ENCODE measurements around the gene ACOT11.

ACOT11 gene

GRCh38 chr1:54540582-54541295, 7.3 kb upstream of the ACOT11 start:
- no peak for TF ChIP-seq TOX (CRISPR knock-in tag; IDR thresholded peaks at IDR 0.05; ENCODE audit: borderline replicate concordance)
- no peak for TF ChIP-seq CSRNP3 (CRISPR knock-in tag; IDR thresholded peaks at IDR 0.05)
- TF ChIP-seq ZNF70 (CRISPR knock-in tag; IDR thresholded peaks at IDR 0.05): no peak
- no peak for TF ChIP-seq OSR1 (CRISPR knock-in tag; IDR thresholded peaks at IDR 0.05)
- no peak for TF ChIP-seq TSHZ2 (CRISPR knock-in tag; IDR thresholded peaks at IDR 0.05)
- TF ChIP-seq ZNF8 (CRISPR knock-in tag; IDR thresholded peaks at IDR 0.05): no peak
- no peak for TF ChIP-seq CSDC2 (CRISPR knock-in tag; IDR thresholded peaks at IDR 0.05)
- TF ChIP-seq POU6F1 (CRISPR knock-in tag; IDR thresholded peaks at IDR 0.05; ENCODE audit: borderline replicate concordance, low read depth): no peak
- no peak for TF ChIP-seq ZFP30 (CRISPR knock-in tag; IDR thresholded peaks at IDR 0.05)
- no peak for TF ChIP-seq ESRRG (CRISPR knock-in tag; IDR thresholded peaks at IDR 0.05)
- ATAC-seq: no peak

- ATAC-seq: peak; percentile 87
- TF ChIP-seq PATZ1 (CRISPR knock-in tag; IDR thresholded peaks at IDR 0.05; ENCODE audit: borderline replicate concordance) (peak; percentile 30; the same call in 1 of the 2 replicates), TCF4 (CRISPR knock-in tag; IDR thresholded peaks at IDR 0.05; ENCODE audit: borderline replicate concordance) (no peak), TSHZ2 (CRISPR knock-in tag; IDR thresholded peaks at IDR 0.05) (peak; percentile 75), ISL1 (CRISPR knock-in tag; IDR thresholded peaks at IDR 0.05) (no peak)
Measured at GRCh38 chr1:54542120-54542961, 5.7 kb upstream of the ACOT11 start.

- no peak for ATAC-seq
- TF ChIP-seq TCF4 (CRISPR knock-in tag; IDR thresholded peaks at IDR 0.05; ENCODE audit: borderline replicate concordance): no peak
- TF ChIP-seq ZFP3 (CRISPR knock-in tag; IDR thresholded peaks at IDR 0.05): no peak
- no peak for TF ChIP-seq RARB (CRISPR knock-in tag; IDR thresholded peaks at IDR 0.05)
- no peak for TF ChIP-seq CSRNP3 (CRISPR knock-in tag; IDR thresholded peaks at IDR 0.05)
- no peak for TF ChIP-seq CREB5 (CRISPR knock-in tag; IDR thresholded peaks at IDR 0.05; ENCODE audit: low read depth)
- no peak for TF ChIP-seq ZNF8 (CRISPR knock-in tag; IDR thresholded peaks at IDR 0.05)
- no peak for TF ChIP-seq SNAI2 (CRISPR knock-in tag; IDR thresholded peaks at IDR 0.05)
- no peak for TF ChIP-seq ISL1 (CRISPR knock-in tag; IDR thresholded peaks at IDR 0.05)
Measured at GRCh38 chr1:54542962-54543539, 5.0 kb upstream of the ACOT11 start.
